GM21576 (cell line): ENCODE results near the gene CCDC146.
"Not testable (repeated sequence)": the region's sequence is repeated elsewhere in the genome, so short reads cannot be mapped to it uniquely, and the experiment has no call there.

ENCODE experiments used
- ATAC-seq: cut with Tn5 transposase; IDR thresholded peaks from one replicate; pipeline ENCODE4 v1.9.1; 2021; ENCODE audit warnings: mild to moderate bottlenecking, moderate library complexity; ENCODE audit not compliant: unreplicated experiment

Gene CCDC146

GRCh38 chr7:77327067-77327931 lies 204.9 kb downstream of the CCDC146 start:
- no peak for ATAC-seq

- no peak for ATAC-seq
Measured at GRCh38 chr7:77327932-77328628, 205.7 kb downstream of the CCDC146 start.

GRCh38 chr7:77328669-77329068 lies 206.3 kb downstream of the CCDC146 start:
- ATAC-seq = no peak

DNA sequence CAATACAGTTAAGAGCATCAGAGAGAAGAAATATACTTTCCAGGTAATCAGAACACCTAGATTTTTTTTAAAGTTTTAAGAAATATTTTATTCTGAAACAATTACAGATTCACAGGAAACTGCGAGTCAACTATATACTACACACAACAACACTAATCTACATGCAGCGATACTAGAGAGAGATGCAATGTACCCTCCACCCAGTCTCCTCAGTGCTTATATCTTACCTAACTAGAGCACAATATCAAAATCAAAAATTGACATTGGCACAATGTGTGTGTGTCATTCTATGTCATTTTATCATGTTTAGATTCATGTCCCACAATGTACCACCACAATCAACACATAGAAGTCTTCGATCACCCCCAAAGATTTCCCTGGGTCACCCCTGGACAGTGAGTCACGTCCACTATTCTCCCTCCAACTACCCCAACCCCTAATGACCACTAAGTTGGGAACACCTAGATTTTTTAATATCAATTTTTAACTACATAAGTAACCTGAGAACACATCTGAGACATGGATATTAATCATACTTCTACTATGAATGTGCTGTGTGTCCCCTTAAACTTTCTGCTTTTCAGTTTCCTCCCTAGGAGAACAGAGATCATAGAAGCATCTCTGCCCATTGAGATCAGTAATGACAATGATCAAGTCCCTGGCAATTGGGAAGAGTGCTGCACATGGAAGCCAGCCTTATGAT lies 207.2 kb downstream of the CCDC146 start:
- ATAC-seq = peak; percentile 8

- peak; percentile 53 for ATAC-seq
Measured at GRCh38 chr7:77330169-77330882, 207.9 kb downstream of the CCDC146 start.

DNA sequence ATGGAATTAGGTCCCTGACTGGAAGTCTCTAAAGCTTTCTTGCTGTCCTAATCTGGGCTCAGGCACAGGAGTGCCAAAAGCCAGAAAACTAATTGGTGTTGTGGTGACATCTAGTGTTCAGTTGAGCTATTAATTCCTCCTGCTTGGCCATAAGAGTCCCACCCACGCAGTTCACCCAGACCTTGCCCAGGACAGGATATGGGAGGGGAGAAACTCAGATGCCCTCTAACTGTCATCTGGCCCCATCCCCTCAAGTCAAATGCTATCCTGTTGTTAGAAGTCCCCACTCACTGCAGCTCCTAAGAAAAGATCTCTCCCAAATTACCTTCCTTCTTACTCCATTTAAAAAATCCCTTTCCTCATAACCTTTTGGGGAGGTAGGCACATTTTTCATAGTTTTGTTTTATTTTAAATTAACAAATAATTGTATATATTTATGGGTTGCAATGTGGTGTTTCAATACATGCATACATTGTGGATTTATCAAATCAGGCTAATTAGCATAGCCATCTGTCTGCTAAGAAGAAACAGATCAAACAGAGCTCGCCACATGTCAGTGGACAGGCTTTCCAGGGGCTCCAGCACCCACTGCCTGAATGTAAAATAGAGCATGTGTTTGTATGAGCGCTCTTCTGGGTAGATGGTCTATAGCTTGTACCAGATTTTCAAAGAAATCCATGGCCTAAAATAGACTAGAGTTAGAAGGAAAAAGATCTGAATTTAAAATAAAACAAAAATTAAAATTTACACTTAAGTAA lies 209.7 kb downstream of the CCDC146 start:
- ATAC-seq = peak; percentile 76

DNA sequence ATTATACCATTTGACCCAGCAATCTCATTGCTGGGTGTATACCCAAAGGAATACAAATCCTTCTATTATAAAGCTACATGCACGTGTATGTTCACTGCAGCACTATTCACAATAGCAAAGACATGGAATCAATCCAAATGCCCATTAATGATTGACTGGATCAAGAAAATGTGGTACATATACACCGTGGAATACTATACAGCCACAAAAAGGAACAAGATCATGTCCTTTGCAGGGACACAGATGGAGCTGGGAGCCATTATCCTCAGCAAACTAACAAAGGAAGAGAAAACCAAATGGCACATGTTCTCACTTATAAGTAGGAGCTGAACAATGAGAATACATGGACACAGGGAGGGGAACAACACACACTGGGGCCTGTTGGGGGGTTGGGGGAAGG lies 211.6 kb downstream of the CCDC146 start:
- not testable (repeated sequence) for ATAC-seq

GRCh38 chr7:77335581-77335980 lies 213.2 kb downstream of the CCDC146 start:
- no peak for ATAC-seq

- ATAC-seq = no peak
Measured at GRCh38 chr7:77337456-77337990, 215.1 kb downstream of the CCDC146 start.

- ATAC-seq = no peak
Measured at GRCh38 chr7:77338260-77338659, 215.8 kb downstream of the CCDC146 start.

- ATAC-seq = no peak
Measured at GRCh38 chr7:77338883-77339629, 216.6 kb downstream of the CCDC146 start.

GRCh38 chr7:77339726-77340125 lies 217.3 kb downstream of the CCDC146 start:
- ATAC-seq = no peak
